ENCODE data around the gene GCKR. TPM values are rescaled to one million over a fixed set of nuclear protein-coding genes. Genes with fewer than 3 reads are reported as not detected.

The GCKR gene
- total RNA-seq, 1 experiment from 2014 or later = not detected

DNA sequence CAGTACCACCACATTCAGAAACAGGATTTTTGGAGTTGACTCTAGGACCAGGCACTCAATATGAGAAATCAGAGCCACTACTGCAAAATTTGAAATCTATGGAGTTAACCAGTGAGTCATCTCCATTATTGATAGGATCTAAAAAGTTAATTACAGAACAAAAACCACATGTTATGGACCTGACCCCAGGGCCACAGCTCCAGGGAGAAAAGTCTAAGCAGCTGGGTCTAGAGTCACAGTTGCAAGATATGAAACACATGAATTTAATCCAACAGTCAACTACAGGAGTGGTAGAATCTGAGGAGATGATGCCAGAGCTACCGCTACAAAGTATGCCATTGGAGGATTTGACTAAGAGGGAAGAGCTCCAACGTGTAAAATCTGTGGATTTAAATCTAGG is 72.8 kb downstream of the GCKR start:
- no peaks in the 10 kb centered on the region for H3K9me2 ChIP-seq (ENCODE audit: insufficient read depth)
- ChIA-PET CTCF (no interaction called here), POLR2A (no interaction called here), RAD21 (ENCODE audit: low non-redundant PET in 1 of 2, low total read pairs in 2 of 2, uncharacterized antibody in 2 of 2, unreplicated experiment in 2 of 2) (no interaction called here)
- no peak overlapping the region for H3K4me3 ChIP-seq (replicated peaks in 1 of 2; ENCODE audit: low read depth in 1 of 2, low read length in 2 of 2)
- H3K79me2 ChIP-seq (ENCODE audit: insufficient read depth, low read length) = no peaks in the 10 kb centered on the region
- H3K4me2 ChIP-seq (ENCODE audit: low read length) = no peak overlapping the region
- H3K27ac ChIP-seq (ENCODE audit: low read depth, low read length) = no peak overlapping the region
- H3K9ac ChIP-seq (ENCODE audit: low read length) = no peak overlapping the region
- no TSS peak for BruUV-seq (replicated peaks)
- no peak for TF ChIP-seq FOSL1 (IDR thresholded peaks at IDR 0.05; ENCODE audit: low read depth)
- TF ChIP-seq, protein P1, sequence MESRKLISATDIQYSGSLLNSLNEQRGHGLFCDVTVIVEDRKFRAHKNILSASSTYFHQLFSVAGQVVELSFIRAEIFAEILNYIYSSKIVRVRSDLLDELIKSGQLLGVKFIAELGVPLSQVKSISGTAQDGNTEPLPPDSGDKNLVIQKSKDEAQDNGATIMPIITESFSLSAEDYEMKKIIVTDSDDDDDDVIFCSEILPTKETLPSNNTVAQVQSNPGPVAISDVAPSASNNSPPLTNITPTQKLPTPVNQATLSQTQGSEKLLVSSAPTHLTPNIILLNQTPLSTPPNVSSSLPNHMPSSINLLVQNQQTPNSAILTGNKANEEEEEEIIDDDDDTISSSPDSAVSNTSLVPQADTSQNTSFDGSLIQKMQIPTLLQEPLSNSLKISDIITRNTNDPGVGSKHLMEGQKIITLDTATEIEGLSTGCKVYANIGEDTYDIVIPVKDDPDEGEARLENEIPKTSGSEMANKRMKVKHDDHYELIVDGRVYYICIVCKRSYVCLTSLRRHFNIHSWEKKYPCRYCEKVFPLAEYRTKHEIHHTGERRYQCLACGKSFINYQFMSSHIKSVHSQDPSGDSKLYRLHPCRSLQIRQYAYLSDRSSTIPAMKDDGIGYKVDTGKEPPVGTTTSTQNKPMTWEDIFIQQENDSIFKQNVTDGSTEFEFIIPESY (IDR thresholded peaks at IDR 0.05; ENCODE audit: extremely low read depth, insufficient replicate concordance, low read length) = no peak
- TF ChIP-seq ZFX (IDR thresholded peaks at IDR 0.05) = no peak
- TF ChIP-seq JUND (IDR thresholded peaks at IDR 0.05) = no peak
- TF ChIP-seq SIN3A (IDR thresholded peaks at IDR 0.05; ENCODE audit: low read depth) = no peak
- no peak for TF ChIP-seq EZH2 (IDR thresholded peaks at IDR 0.05)
- no peaks in the 10 kb centered on the region for H3K9me3 ChIP-seq (ENCODE audit: control insufficient read depth in 1 of 2, insufficient read depth in 1 of 2, low read depth in 1 of 2, low read length in 2 of 2)
- H3K27me3 ChIP-seq (ENCODE audit: insufficient read depth, low read length) = peaks cover 14% of the 10 kb centered on the region; the same call in 1 of the 2 replicates
- H4K20me1 ChIP-seq (ENCODE audit: insufficient read depth) = no peaks in the 10 kb centered on the region
- intact Hi-C loops (cut with micrococcal nuclease) = no loop called here
- no peak overlapping the region for H2AFZ ChIP-seq (ENCODE audit: low read depth, low read length, poor library complexity, severe bottlenecking)
- no peaks in the 10 kb centered on the region for H3K36me3 ChIP-seq (ENCODE audit: control insufficient read depth in 1 of 2, insufficient read depth in 2 of 2, low read length in 2 of 2)
- no peak for ATAC-seq
- H3K4me1 ChIP-seq (ENCODE audit: control insufficient read depth in 1 of 2, insufficient read depth in 2 of 2, low read length in 2 of 2) = no peaks in the 10 kb centered on the region
- DNase-seq (ENCODE audit: low read depth, low spot score) = no peak

DNA sequence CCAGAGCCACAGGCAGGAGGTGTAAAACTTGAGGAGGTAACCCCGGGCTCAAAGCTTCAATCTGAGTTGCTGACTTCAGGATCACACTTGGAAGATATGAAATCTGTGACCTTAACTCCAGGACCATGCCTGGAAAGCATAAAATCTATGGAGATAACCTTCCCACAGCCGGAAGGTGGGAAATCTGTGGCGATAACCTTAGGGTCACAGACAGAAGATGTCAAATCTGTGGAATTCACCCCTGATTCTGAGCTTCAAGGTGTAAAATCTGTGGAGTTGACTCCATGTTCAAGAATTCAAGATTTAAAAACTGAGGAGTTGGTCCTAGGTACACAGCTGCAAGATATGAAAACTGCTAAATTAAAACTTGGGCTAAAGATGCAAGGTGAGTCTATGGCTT is 74.6 kb downstream of the GCKR start:
- H3K79me2 ChIP-seq (ENCODE audit: insufficient read depth, low read length) = no peaks in the 10 kb centered on the region
- ChIA-PET POLR2A (no interaction called here), RAD21 (ENCODE audit: low non-redundant PET in 1 of 2, low total read pairs in 2 of 2, uncharacterized antibody in 2 of 2, unreplicated experiment in 2 of 2) (no interaction called here), CTCF (no interaction called here)
- DNase-seq (ENCODE audit: low read depth, low spot score) (no peak), ATAC-seq (no peak)
- H3K9me2 ChIP-seq (ENCODE audit: insufficient read depth) = no peaks in the 10 kb centered on the region
- H3K4me3 ChIP-seq (replicated peaks in 1 of 2; ENCODE audit: low read depth in 1 of 2, low read length in 2 of 2) = no peak overlapping the region
- no peak overlapping the region for H2AFZ ChIP-seq (ENCODE audit: low read depth, low read length, poor library complexity, severe bottlenecking)
- no peak overlapping the region for H3K9ac ChIP-seq (ENCODE audit: low read length)
- H3K27me3 ChIP-seq (ENCODE audit: insufficient read depth, low read length) = peaks cover 8% of the 10 kb centered on the region; the same call in 1 of the 2 replicates
- H3K4me2 ChIP-seq (ENCODE audit: low read length) = no peak overlapping the region
- no TSS peak for BruUV-seq (replicated peaks)
- no peaks in the 10 kb centered on the region for H3K9me3 ChIP-seq (ENCODE audit: control insufficient read depth in 1 of 2, insufficient read depth in 1 of 2, low read depth in 1 of 2, low read length in 2 of 2)
- H3K27ac ChIP-seq (ENCODE audit: low read depth, low read length) = no peak overlapping the region
- no peaks in the 10 kb centered on the region for H4K20me1 ChIP-seq (ENCODE audit: insufficient read depth)
- intact Hi-C loops (cut with micrococcal nuclease) = no loop called here
- H3K4me1 ChIP-seq (ENCODE audit: control insufficient read depth in 1 of 2, insufficient read depth in 2 of 2, low read length in 2 of 2) = no peaks in the 10 kb centered on the region
- no peaks in the 10 kb centered on the region for H3K36me3 ChIP-seq (ENCODE audit: control insufficient read depth in 1 of 2, insufficient read depth in 2 of 2, low read length in 2 of 2)
- no peak for TF ChIP-seq POLR2AphosphoS5 (IDR thresholded peaks at IDR 0.05; ENCODE audit: low read depth, low read length)
- no peak for TF ChIP-seq SP1 (IDR thresholded peaks at IDR 0.05; ENCODE audit: low read depth)
- TF ChIP-seq, protein P2, sequence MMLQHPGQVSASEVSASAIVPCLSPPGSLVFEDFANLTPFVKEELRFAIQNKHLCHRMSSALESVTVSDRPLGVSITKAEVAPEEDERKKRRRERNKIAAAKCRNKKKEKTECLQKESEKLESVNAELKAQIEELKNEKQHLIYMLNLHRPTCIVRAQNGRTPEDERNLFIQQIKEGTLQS (IDR thresholded peaks at IDR 0.05) = no peak
- no peak for TF ChIP-seq EZH2 (IDR thresholded peaks at IDR 0.05)
- no peak for TF ChIP-seq CBX3 (IDR thresholded peaks at IDR 0.05; ENCODE audit: low read depth)
- TF ChIP-seq YY1 (IDR thresholded peaks at IDR 0.05; ENCODE audit: extremely low read depth, insufficient replicate concordance, low read depth, low read length) = no peak
- TF ChIP-seq, protein P3, sequence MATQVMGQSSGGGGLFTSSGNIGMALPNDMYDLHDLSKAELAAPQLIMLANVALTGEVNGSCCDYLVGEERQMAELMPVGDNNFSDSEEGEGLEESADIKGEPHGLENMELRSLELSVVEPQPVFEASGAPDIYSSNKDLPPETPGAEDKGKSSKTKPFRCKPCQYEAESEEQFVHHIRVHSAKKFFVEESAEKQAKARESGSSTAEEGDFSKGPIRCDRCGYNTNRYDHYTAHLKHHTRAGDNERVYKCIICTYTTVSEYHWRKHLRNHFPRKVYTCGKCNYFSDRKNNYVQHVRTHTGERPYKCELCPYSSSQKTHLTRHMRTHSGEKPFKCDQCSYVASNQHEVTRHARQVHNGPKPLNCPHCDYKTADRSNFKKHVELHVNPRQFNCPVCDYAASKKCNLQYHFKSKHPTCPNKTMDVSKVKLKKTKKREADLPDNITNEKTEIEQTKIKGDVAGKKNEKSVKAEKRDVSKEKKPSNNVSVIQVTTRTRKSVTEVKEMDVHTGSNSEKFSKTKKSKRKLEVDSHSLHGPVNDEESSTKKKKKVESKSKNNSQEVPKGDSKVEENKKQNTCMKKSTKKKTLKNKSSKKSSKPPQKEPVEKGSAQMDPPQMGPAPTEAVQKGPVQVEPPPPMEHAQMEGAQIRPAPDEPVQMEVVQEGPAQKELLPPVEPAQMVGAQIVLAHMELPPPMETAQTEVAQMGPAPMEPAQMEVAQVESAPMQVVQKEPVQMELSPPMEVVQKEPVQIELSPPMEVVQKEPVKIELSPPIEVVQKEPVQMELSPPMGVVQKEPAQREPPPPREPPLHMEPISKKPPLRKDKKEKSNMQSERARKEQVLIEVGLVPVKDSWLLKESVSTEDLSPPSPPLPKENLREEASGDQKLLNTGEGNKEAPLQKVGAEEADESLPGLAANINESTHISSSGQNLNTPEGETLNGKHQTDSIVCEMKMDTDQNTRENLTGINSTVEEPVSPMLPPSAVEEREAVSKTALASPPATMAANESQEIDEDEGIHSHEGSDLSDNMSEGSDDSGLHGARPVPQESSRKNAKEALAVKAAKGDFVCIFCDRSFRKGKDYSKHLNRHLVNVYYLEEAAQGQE (IDR thresholded peaks at IDR 0.05; ENCODE audit: low read depth) = no peak
- TF ChIP-seq, protein P4, sequence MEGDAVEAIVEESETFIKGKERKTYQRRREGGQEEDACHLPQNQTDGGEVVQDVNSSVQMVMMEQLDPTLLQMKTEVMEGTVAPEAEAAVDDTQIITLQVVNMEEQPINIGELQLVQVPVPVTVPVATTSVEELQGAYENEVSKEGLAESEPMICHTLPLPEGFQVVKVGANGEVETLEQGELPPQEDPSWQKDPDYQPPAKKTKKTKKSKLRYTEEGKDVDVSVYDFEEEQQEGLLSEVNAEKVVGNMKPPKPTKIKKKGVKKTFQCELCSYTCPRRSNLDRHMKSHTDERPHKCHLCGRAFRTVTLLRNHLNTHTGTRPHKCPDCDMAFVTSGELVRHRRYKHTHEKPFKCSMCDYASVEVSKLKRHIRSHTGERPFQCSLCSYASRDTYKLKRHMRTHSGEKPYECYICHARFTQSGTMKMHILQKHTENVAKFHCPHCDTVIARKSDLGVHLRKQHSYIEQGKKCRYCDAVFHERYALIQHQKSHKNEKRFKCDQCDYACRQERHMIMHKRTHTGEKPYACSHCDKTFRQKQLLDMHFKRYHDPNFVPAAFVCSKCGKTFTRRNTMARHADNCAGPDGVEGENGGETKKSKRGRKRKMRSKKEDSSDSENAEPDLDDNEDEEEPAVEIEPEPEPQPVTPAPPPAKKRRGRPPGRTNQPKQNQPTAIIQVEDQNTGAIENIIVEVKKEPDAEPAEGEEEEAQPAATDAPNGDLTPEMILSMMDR (IDR thresholded peaks at IDR 0.05 in 2 of 3, conservative IDR thresholded peaks at IDR 0.05 in 1 of 3; ENCODE audit: borderline replicate concordance in 1 of 3, insufficient read depth in 1 of 3, low read depth in 2 of 3, low read length in 2 of 3) = no peak
- no peak for TF ChIP-seq ELF1 (IDR thresholded peaks at IDR 0.05; ENCODE audit: borderline replicate concordance, low read depth)
- no peak for TF ChIP-seq SIN3A (IDR thresholded peaks at IDR 0.05; ENCODE audit: low read depth)

All from HCT116 (cell line).